GM12891 (cell line): ENCODE measurements around the gene RAET1E.

ENCODE experiments used
- POLR2A ChIP-seq: IDR thresholded peaks from 2 replicates; pipeline ENCODE4 v1.6.1; 2011; ENCODE audit warnings: low read depth, low read length, control low read depth
- POLR2AphosphoS5 ChIP-seq: IDR thresholded peaks from 2 replicates; pipeline ENCODE4 v1.6.1; 2011; ENCODE audit warnings: low read depth, low read length, control low read depth
- POU2F2 ChIP-seq: IDR thresholded peaks from 2 replicates; pipeline ENCODE4 v1.6.1; 2011; ENCODE audit warnings: low read depth, mild to moderate bottlenecking, control low read depth, low read length, moderate library complexity

DNA sequence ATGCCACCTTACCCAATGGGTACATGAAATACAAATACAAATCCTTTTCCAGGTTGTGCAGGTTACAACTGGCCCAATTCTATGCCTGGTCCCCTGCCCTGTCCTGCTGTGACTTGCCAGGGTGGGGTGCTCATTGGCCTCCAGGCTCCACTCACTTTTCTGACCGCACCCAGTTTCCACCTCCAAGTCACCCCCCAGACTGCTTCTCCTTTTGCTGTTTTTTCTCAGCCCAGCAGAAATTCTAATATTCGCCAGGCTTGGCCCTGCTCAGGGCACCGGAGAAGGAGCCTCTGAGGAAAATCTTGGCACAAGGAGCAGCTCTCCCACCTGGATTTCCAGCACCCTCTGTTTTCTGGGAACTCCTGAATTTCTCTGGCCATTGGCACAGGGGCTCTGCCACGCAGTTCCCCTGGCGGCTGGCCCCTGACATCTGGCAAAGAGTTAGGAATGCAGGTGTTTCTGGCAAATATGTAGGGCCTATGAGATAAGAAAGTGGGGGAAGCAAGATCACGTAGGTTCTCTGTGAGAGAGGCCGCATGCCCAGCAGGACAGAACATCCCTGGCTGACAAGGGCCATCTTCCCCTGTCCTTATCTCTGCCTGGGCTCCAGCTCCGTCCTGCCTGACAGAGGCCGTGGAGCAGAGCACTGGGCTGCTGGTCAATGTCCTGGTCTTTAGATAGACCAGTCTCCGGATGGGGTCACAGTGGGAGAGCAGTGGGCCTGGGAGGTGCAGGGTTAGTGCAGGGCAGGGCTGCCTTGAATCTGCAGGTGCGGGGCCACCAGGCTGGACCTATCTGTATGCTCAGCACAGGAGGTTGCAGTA lies 2.9 kb upstream of the RAET1E start:
- TF ChIP-seq POLR2AphosphoS5 (no peak), POLR2A (no peak), POU2F2 (no peak)
